ENCODE measurements around the gene CSTPP1. TPM values are rescaled to one million over a fixed set of nuclear protein-coding genes. Genes with fewer than 3 reads are reported as not detected.

Gene CSTPP1
- total and polyA plus RNA-seq, 2 of the 8 experiments (the other 6 are each of a cell fraction or from before 2014, with no cell fraction given), result 24.2 to 28.7 TPM

DNA sequence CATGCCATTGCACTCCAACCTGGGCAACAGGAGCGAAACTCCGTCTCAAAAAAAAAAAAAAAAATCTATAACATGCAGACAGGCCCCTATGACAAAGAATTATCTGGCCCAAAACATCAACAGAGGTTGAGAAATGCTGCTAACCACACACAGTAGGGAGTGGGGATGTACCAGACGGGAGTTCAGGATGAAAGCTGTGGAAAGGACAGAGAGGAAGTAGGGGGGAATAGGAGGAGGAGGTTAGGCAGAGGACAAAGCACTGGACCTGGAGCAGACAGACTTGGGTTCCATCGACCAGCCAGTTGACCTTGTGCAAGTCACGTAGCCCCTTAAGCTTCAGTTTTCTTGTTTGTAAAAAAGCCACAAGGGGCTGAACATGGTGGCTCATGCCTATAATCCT, 30.8 kb upstream of the CSTPP1 start (continued):
- TF ChIP-seq RNF2 (IDR thresholded peaks at IDR 0.05; ENCODE audit: borderline replicate concordance, low read depth, low read length, missing control alignments, poor library complexity, severe bottlenecking) (no peak), POLR2AphosphoS5 (IDR thresholded peaks at IDR 0.05; ENCODE audit: low read depth, low read length) (no peak), RXRA (IDR thresholded peaks at IDR 0.05; ENCODE audit: insufficient read depth, low read depth, low read length) (no peak), JUN (IDR thresholded peaks at IDR 0.05; ENCODE audit: low read depth, low read length) (no peak)
